A549 (cell line): Measurements from ENCODE around the gene RHOC.

Experiments used
- BHLHE40 ChIP-seq: IDR thresholded peaks from 2 replicates; pipeline ENCODE4 v1.6.1; 2012; ENCODE audit warnings: low read depth, low read length, inconsistent platforms
- CTCF ChIP-seq: fragments of >200 bp; sonication (Bioruptor Twin); formaldehyde crosslinking; IDR thresholded peaks from 3 replicates; pipeline ENCODE4 v1.5.1; 2016
- EP300 ChIP-seq, 2 experiments: fragments of >200 bp; sonication (Bioruptor Twin); formaldehyde crosslinking; IDR thresholded peaks; 2 replicates in 1 of 2; 3 replicates in 1 of 2; pipeline ENCODE4 v1.6.1; 2016 to 2017
- ESRRA ChIP-seq: fragments of 150-350 bp; IDR thresholded peaks from 2 replicates; pipeline ENCODE4 v1.6.1; 2014; ENCODE audit warnings: mild to moderate bottlenecking, low read length, borderline replicate concordance
- MAX ChIP-seq: IDR thresholded peaks from 2 replicates; pipeline ENCODE4 v1.6.1; 2012
- MAZ ChIP-seq: fragments of 150-350 bp; IDR thresholded peaks from 2 replicates; pipeline ENCODE4 v1.6.1; 2014; ENCODE audit warnings: antibody characterized with exemption, low read depth, low read length, borderline replicate concordance
- MYC ChIP-seq: IDR thresholded peaks from 2 replicates; pipeline ENCODE4 v1.6.1; 2012; ENCODE audit warnings: mild to moderate bottlenecking, inconsistent platforms, low read length, improper control_type of control experiment, borderline replicate concordance
- NFE2L2 ChIP-seq: fragments of 150-350 bp; conservative IDR thresholded peaks from 2 replicates; pipeline ENCODE4 v1.6.1; 2014; ENCODE audit warnings: low read length
- PBX3 ChIP-seq: IDR thresholded peaks from 2 replicates; pipeline ENCODE4 v1.6.1; 2012
- POLR2A ChIP-seq: IDR thresholded peaks from 2 replicates; pipeline ENCODE4 v1.6.1; 2012; ENCODE audit warnings: mild to moderate bottlenecking, low read length
- RAD21 ChIP-seq, 2 experiments: fragments of >200 bp in 1 of 2; sonication (Bioruptor Twin) in 1 of 2; formaldehyde crosslinking in 1 of 2; IDR thresholded peaks in 1 of 2; conservative IDR thresholded peaks in 1 of 2; 2 replicates in 1 of 2; 3 replicates in 1 of 2; pipeline ENCODE4 v1.6.1; 2012 to 2018; ENCODE audit warnings: inconsistent platforms in 1 of 2
- REST ChIP-seq: fragments of 200-600 bp; sonication (generic); IDR thresholded peaks from 2 replicates; pipeline ENCODE4 v1.6.1; 2016; ENCODE audit warnings: antibody characterized with exemption, mild to moderate bottlenecking, moderate library complexity

GRCh38 chr1:112688781-112689193 lies 18.1 kb downstream of the RHOC start:
- TF ChIP-seq MYC: no peak
- TF ChIP-seq CTCF: no peak
- TF ChIP-seq MAZ: no peak
- no peak for TF ChIP-seq BHLHE40
- TF ChIP-seq POLR2A: no peak
- TF ChIP-seq PBX3: no peak
- no peak for TF ChIP-seq EP300 (IDR thresholded peaks at IDR 0.05)
- no peak for TF ChIP-seq NFE2L2
- no peak for TF ChIP-seq ESRRA
- TF ChIP-seq MAX: no peak
- TF ChIP-seq RAD21 (conservative IDR thresholded peaks at IDR 0.05 in 1 of 2, IDR thresholded peaks at IDR 0.05 in 1 of 2): no peak
- TF ChIP-seq REST: no peak
